ENCODE measurements around the gene ERN1.
"Not testable (repeated sequence)": the region's sequence is repeated elsewhere in the genome, so short reads cannot be mapped to it uniquely, and the experiment has no call there.

The ERN1 gene

GRCh38 chr17:64022611-64023063 is 107.3 kb downstream of the ERN1 start:
- DNase-seq, result no peak

DNA sequence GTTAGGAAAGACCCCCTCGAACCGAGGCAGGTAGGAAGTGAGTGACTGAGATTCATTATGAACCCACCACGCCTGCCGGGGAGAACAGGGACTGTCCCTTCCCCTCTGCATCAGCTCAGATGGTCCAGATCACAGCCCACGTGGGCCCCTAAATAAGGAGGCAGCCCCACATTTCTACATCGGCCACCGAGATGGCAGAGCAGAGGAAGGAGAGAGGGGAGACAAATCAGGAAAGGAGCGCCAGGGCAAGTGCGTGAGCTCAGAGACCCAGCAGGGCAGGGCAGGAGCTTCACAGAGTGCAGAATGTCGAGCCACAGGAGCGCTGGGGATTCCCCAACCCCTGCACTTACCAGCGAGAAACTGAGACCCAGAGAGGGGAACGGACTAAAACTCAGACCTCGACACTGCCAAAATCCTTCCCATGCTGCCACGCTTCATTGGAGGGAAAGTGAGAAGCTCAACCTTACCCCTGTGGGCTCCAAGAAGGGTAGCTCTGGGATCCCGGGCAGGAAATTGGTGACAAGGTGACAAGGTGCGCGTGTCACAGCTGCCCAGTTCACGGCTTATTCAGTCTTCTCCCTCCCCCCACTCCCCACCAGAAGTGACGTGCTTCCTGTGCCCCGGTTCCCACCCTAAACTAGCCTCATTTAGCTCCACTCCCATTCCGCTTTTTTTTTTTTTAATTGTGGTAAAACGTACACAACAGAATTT is 109.7 kb downstream of the ERN1 start, which contains the start of gene ICAM2:
Gene ICAM2, minus strand, starts transcription at position 578 of the 711 bp plus-strand sequence. CDS start 13,942 bp downstream, outside the sequence.
- DNase-seq, result peak; percentile 80 to 85

- DNase-seq, result not testable (repeated sequence)
These were observed 110.4 kb downstream of the ERN1 start for GRCh38 chr17:64019551-64019961.

GRCh38 chr17:64017381-64017980 is 112.5 kb downstream of the ERN1 start:
- DNase-seq, result no peak

GRCh38 chr17:64016974-64017373 is 113.0 kb downstream of the ERN1 start:
- no peak for DNase-seq

GRCh38 chr17:64016231-64016784 is 113.6 kb downstream of the ERN1 start:
- no peak for DNase-seq

DNA sequence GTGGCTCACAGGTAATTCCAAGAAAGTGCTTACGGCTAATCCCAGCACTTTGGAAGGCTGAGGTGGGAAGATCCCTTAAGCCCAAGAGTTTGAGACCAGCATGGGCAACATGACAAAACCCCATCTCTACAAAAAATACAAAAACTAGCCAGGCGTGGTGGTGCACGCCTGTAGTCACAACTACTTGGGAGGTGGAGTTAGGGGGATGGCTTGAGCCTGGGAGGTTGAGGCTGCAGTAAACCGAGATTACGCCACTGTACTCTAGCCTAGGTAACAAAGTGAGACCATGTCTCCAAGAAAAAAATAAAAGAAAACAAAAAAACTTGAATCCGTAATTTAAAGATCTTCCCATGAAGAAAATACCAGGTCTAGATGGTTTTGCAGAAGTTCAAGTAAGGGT is 114.5 kb downstream of the ERN1 start:
- DNase-seq, result no peak

DNA sequence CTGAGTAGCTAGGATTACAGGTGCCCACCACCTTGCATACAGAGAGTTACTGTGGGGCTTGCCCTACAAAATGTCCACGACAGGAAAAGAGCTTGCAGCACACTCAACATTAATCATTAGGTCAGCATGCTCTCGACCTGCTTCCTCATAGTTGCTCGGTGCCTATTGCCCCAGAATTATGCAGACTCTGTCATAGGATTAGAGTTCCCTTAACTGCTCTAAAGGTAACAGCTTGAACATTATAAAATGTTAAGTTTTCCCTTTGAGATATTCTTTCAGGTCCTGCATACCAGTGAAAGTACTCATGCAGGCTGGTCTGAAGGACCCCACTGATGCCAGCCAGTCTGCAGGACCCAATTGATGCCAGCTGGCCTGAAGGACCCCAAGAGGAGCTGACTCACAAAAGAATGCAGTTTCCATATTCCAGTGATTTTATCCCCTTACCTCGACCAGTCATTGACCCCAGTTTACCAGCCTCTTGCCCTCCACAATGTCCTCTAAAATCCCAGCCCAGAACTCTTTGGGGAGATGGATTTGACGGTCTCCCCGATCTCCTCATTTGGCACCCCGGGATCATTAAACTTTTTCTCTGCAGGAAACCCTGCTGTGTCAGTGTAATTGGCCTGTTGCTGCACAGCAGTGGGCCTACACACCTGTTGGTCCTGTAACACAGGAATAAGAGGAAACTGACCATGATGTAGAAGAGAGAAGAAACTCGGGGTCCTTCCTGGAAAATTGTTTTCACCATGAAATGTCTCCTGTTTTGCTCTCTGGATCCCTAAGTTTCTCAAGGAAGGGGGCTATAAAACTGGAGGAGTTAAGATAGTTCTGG is 120.2 kb downstream of the ERN1 start:
- peak in 1 of 2 donors; percentile 13 for DNase-seq

DNA sequence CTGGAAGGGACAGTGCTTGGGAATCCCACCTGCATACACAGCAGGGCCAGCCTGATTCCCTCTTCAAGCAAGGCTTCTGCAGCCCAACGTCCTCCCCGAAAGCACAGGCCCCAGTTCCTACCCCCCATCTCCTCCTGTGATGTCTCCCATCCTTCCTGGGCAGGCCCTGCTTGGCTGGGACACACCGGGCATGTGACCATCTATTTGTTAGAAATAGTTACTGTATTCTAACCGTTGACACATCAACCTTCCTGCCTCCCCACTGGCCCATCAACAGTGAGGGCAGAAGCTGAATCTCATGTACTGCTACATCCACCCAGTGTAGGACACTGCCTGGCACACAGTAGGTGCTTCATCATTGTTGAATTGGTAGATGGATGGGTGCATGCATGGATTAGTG is 121.1 kb downstream of the ERN1 start:
- DNase-seq, result peak in 1 of 2 donors; percentile 15

- DNase-seq, result no peak
These were observed 121.6 kb downstream of the ERN1 start for GRCh38 chr17:64008346-64008745.

GRCh38 chr17:64007838-64008282 is 122.1 kb downstream of the ERN1 start:
- no peak for DNase-seq

- DNase-seq, result not testable (repeated sequence)
These were observed 122.7 kb downstream of the ERN1 start for GRCh38 chr17:64007089-64007837.

DNA sequence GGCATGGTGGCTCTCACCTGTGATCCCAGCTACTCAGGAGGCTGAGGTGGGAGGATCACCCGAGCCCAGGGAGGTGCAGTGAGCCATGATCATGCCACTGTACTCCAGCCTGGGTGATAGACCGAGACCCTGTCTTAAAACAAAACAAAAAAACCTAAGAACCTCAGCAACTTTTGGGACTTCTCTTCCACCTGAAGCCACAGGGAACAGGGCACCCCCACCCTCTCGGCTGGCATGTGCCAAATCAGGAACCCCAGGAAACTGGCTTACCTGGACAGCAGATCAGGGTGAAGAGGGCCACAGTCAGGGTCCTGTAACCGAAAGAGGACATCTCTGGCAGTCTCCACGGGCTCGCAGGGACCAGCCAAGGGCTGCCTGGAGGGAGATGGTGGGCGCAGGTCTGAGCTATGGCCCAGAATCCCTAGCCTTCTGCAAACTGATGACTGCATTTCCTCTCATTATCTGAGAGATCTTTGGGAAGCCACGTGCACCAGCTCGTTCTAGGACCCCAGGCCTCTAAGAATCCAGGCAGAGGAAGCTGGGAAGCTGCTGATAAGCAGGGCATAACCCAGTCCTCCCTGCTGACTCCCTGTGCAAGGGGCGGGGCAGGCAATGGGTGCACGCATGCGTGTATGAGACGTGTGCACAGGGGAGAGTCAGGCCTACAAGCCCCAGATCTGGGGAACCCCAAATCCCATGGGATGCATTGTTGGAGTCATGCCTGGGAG is 123.4 kb downstream of the ERN1 start:
- no peak for DNase-seq

GRCh38 chr17:64005734-64006167 is 124.2 kb downstream of the ERN1 start:
- DNase-seq, result no peak

- no peak for DNase-seq
These were observed 124.8 kb downstream of the ERN1 start for GRCh38 chr17:64004903-64005733.

DNA sequence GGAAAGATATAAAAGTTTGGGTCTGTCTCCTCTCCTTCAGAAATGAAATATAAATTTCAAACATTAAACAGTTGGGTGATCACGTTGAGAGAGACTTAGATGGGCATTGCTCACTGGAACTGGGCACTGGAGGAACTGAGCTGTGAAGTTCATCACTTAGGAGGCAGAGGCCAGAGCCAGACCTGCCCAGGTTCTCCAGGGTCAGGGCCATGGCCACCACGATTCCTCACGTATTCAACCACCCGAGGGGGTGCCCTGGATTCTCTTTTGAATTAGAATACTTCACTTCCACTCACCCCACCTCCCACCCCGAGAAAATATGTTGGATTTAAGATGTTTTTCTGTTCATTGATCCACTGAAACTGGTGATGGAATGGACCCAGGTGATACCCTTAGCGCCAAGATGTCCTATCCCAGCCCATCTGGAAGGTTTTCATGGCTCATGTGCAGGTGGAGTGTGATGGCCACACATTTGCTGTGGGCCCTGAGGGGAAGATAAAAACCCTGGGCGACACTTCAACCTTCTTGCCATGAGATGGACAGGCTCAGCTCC is 125.7 kb downstream of the ERN1 start:
- no peak for DNase-seq

DNA sequence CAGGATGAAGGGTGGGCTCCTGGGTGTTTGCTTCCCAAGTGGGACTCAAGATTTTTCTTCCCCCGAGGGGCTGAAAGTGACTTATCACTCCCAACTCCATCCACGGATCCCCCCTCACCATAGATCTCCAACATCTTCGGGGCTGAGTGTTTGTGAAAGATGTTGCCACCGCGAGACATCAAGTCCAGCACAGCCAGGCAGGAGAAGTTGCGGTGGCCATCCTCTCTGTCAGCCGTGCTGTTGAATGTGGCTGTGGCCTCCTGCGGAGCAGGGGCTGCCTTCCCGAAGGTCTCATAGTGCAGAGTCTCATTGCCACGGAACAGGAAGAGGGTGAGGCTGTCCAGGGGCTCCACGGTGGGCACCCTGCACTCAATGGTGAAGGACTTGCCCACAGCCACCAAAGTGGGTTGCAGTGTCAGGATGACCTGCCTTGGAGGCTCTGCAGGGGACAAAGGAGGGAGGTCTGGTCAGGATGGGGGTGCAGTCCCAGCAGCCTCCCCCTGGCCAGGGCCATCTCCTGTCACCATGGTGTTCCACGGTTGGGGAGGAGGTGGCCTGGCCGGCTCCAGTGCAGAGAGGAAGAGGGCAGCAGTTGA is 126.3 kb downstream of the ERN1 start:
- no peak for DNase-seq

DNA sequence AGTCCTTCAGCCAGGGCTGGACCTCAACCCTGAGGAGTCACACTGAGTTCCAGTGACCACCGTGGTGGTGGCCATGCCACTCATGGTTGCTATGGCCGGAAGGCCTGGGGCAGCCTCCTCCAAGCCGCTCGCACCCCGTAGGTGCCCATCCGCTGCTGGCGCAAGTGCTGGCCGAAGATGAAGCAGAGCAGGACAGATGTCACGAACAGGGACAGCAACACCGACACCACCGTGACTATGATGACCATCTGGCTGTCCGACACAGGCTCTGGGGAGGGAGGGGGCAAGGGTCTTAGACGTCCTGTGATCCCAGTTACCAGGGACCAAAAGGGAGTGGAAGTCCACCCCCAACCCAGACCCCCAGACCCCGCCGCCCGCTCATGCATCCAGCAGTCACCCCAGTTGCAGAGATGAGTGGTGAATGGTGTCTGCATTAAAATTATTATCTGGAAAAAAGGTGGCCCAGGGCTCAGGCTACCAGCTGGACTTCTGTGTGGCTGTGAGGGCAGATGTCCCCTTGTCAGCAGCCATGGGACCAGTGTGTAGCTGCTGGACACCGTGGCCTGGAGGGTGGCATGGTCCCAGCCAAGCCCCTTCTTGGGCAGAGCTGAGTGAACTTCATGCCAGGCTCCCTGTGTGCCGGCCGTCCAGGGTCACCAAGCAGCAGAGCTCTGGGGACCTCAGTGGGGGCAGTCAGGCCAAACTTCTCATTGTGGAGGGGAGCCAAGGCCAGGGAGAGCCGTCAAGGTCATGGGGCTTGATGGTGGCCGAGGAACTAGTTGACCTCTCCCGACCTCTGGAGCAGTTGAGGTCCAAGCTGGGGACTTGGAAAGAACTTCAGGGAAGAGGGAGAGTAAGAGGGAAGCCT is 127.1 kb downstream of the ERN1 start:
- DNase-seq, result no peak

Data from stimulated activated CD4-positive, alpha-beta T cell treated with anti-CD3 and anti-CD28 coated beads, Interleukin-2, amount 100 ng/mL, for 24 hours (primary cell).